Measurements from ENCODE around the gene FLVCR2.

- TF ChIP-seq CTCF (IDR thresholded peaks at IDR 0.05) (no peak), POLR2A (IDR thresholded peaks at IDR 0.05) (no peak)
These were observed 111.6 kb downstream of the FLVCR2 start for GRCh38 chr14:75690010-75690409.
